Motor neuron (in vitro differentiated cells): Measurements from ENCODE around the gene REEP5. TPM values are rescaled to one million over a fixed set of nuclear protein-coding genes. Genes with fewer than 3 reads are reported as not detected.
A peak's percentile ranks its signal among the peaks of the same experiment; 100 is the strongest.

Experiments
- ATAC-seq, 8 experiments: fragments of 200-7000 bp; cut with Tn5 transposase; replicated peaks in 6 of 8; 2 replicates each; pipeline ENCODE4 v1.8.0; 2021; ENCODE audit warnings: mild to moderate bottlenecking in 8 of 8, moderate library complexity in 8 of 8
- H3K27ac ChIP-seq, 2 donors: fragments of 250-450 bp; sonication (Bioruptor Pico); 2 replicates each; pipeline ENCODE4 v1.9.0; 2021; ENCODE audit warnings: antibody characterized with exemption in 2 of 2, mild to moderate bottlenecking in 2 of 2, moderate library complexity in 1 of 2
- H3K4me1 ChIP-seq, 2 donors: fragments of 250-450 bp; sonication (Bioruptor Pico); replicated peaks in 1 of 2; 2 replicates each; pipeline ENCODE4 v1.6.1; 2021; ENCODE audit warnings: antibody characterized with exemption in 2 of 2, mild to moderate bottlenecking in 2 of 2, moderate library complexity in 1 of 2
- H3K4me3 ChIP-seq, 5 donors: fragments of 250-450 bp; sonication (Bioruptor Pico); 2 replicates each; pipeline ENCODE4 v1.9.0; 2021; ENCODE audit warnings: antibody characterized with exemption in 5 of 5, mild to moderate bottlenecking in 5 of 5, moderate library complexity in 4 of 5
- WGBS, 10 experiments: fragments of 450-650 bp; shearing (Covaris generic); methylation state at CpG; one replicate each; pipeline ENCODE4 v1.0.0; 2022; 5-methylcytosine and 5-hydroxymethylcytosine counted together
- in situ Hi-C, 9 experiments: fragments of 400-800 bp; cut with MboI; loops; one replicate each; pipeline ENCODE4 v1.15.0; 2021; ENCODE audit warnings: low sequenced_read_pairs in 9 of 9, low pct_unique_long_range_greater_than_20kb in 2 of 9; ENCODE audit not compliant: unreplicated experiment in 9 of 9
- total RNA-seq, 8 experiments: library from RNA; unstranded; fragments of 300-600 nt; gene quantifications; 2 replicates each; pipeline versions ENCODE4 v1.2.3 to v1.2.4, GENCODE V29; 2022

Gene REEP5
- total RNA-seq, 8 experiments from 2014 or later, result 36.6 to 121 (median 46.7) TPM

- Histone ChIP-seq H3K4me3 (no peak overlapping the region), H3K4me1 (peaks cover 0 to 10% of the 10 kb centered on the region in 2 donors), H3K27ac (no peak overlapping the region)
- no peak for ATAC-seq
- in situ Hi-C loops, result no loop called here
- 87 to 98% (median 94%) methylated on average over 3 to 6 of the region's 6 CpGs; no CpG with 5 or more reads in 5 of the 10 experiments for WGBS, 10 experiments
Observed at GRCh38 chr5:112923988-112924387, 2.0 kb upstream of the REEP5 start.

GRCh38 chr5:112923148-112923917 is 1.3 kb upstream of the REEP5 start:
- no peak for ATAC-seq
- Histone ChIP-seq H3K4me1 (peaks cover 0 to 10% of the 10 kb centered on the region in 2 donors), H3K4me3 (no peak overlapping the region), H3K27ac (no peak overlapping the region)
- in situ Hi-C loops, result no loop called here
- 0 to 100% (median 75%) methylated on average over 1 to 5 of the region's 6 CpGs for WGBS, 10 experiments

GRCh38 chr5:112921026-112921832 is 798 bp downstream of the REEP5 start:
- Histone ChIP-seq H3K4me1 (peaks cover 0 to 10% of the 10 kb centered on the region in 2 donors), H3K4me3 (peak overlapping the region; percentile 79 to 95 (median 88)), H3K27ac (peak overlapping the region; percentile 87 to 90)
- in situ Hi-C loops, result no loop called here
- peak; percentile 51 to 83 (median 77) for ATAC-seq
- 0 to 5% (median 2%) methylated on average over 2 to 10 of the region's 68 CpGs; no CpG with 5 or more reads in 5 of the 10 experiments for WGBS, 10 experiments

GRCh38 chr5:112919972-112920371 is 2.1 kb downstream of the REEP5 start:
- in situ Hi-C loops, result no loop called here
- Histone ChIP-seq H3K4me1 (peaks cover 0 to 10% of the 10 kb centered on the region in 2 donors), H3K27ac (no peak overlapping the region), H3K4me3 (peak overlapping the region in 1 of 5 donors; percentile 88)
- 74 to 100% (median 100%) methylated on average over 1 to 6 of the region's 6 CpGs; no CpG with 5 or more reads in 2 of the 10 experiments for WGBS, 10 experiments
- ATAC-seq, result no peak

DNA sequence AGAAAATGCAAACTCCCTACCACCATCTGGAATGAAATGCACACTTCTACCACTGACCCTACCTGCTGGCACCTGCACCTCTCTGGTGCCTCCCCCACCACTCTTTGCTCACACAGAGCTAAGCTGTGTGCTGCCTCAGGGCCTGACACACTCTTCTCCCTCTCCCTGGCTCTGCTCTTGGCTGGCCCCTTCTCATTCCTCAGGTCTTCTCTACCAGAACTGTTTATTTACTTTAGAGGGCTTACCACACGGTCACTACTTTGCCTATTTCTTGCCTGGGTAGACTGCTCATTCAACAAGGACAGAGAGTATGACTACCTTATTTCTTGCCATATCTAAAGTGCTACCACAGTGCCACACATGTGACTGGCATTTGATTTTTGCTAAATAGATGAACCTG is 3.3 kb downstream of the REEP5 start:
- no peak for ATAC-seq
- Histone ChIP-seq H3K4me1 (peaks cover 0 to 10% of the 10 kb centered on the region in 2 donors), H3K4me3 (no peak overlapping the region), H3K27ac (no peak overlapping the region)
- in situ Hi-C loops, result no loop called here
- WGBS, 10 experiments, result 33 to 88% (median 86%) methylated on average over 1 of the region's 1 CpG; no CpG with 5 or more reads in 5 of the 10 experiments

DNA sequence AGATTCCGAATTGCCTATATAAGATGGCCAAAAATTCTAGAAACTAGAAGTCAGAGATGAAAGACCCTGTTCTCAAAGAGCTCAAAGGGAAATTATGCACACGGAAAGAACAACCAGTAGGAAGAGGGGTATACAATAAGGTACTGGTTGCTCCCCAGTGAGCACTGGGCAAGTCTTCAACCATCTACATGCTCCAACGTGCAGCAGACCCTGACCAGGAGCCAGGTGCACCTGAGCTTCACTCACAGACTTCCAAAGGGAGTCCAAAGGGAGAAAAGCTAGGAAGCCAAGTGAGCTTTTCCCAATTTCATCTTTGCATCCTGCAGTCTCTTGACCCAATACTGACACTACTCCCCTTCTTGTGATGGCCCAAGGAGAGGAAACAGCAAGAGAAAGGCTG is 3.9 kb downstream of the REEP5 start:
- peaks cover 0 to 10% of the 10 kb centered on the region in 2 donors for H3K4me1 ChIP-seq
- H3K4me3 ChIP-seq, result no peak overlapping the region
- no peak for ATAC-seq
- WGBS, 10 experiments, result 70 to 100% (median 92%) methylated on average over 1 to 3 of the region's 3 CpGs; no CpG with 5 or more reads in 2 of the 10 experiments
- in situ Hi-C loops, result no loop called here
- no peak overlapping the region for H3K27ac ChIP-seq

DNA sequence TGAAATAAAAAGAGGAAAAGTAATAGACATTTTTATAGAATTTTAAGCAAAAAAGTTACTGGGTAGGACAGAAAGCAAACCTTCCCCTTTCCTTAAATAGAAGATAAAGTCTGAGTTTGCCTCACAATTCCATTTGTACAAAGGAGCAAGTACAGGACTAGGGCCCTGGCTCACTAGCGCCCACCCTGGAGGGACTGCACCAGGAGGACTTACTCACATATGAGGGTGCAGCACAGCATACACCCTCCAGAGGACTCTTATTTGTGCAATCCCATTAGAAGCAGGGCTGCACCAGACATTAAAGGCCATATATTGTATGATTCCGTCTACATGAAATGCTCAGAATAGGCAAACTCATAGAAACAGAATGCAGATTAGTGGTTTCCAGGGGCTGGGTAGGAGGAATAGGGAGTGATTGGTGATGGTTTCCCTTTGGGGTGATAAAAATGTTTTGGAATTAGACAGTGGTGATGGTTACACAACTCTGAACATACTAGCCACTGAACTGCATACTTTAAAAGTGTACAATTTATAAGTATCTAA is 4.5 kb downstream of the REEP5 start:
- no peak overlapping the region for H3K27ac ChIP-seq
- WGBS, 10 experiments, result 29 to 100% (median 81%) methylated on average over 1 to 2 of the region's 2 CpGs; no CpG with 5 or more reads in 3 of the 10 experiments
- in situ Hi-C loops, result no loop called here
- peaks cover 0 to 10% of the 10 kb centered on the region in 2 donors for H3K4me1 ChIP-seq
- peak in 1 of 8 experiments; percentile 19 for ATAC-seq
- no peak overlapping the region for H3K4me3 ChIP-seq

DNA sequence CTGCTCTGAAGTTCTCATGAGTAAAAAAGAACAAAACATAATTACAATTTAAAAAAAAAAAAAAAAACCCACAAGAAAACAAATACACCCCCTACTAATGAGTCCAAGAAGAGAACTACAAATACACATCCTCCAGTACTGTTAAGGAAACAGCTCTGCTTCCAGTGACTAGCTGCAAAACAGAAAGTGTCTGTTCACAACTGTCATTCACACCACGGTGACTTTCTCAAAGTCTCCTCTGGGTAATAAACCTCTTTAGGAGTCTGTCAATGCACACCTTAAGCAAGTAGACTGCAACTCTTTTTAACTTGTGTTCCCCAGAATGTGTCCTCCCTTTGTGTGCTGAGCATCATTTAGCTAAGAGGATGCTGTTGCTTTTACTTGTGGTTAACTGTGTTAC is 6.2 kb downstream of the REEP5 start:
- in situ Hi-C loops, result no loop called here
- peaks cover 6 to 19% of the 10 kb centered on the region in 2 donors for H3K4me1 ChIP-seq
- no peak overlapping the region for H3K4me3 ChIP-seq
- no peak for ATAC-seq
- no peak overlapping the region for H3K27ac ChIP-seq
- 0 to 100% (median 29%) methylated on average over 1 of the region's 1 CpG; no CpG with 5 or more reads in 3 of the 10 experiments for WGBS, 10 experiments

DNA sequence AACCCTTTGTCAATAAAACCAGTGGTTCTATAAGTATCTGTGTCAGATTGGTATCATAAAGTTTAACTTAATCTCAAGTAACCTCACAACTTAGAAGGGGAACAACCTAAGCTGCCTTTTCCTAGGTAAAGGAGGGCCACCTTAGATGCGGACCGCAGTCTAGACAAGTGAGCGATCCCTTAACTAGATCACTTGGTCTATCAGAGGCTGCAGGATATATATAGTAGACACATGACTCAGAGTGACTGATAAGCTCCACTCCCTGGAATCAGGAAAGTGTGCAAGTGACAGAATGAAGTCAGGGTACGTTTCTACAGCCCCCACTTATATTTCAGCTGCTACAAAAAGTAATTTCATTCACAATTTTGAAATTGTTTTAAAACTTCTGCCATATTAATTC is 7.4 kb downstream of the REEP5 start:
- Histone ChIP-seq H3K4me1 (peaks cover 7 to 15% of the 10 kb centered on the region in 2 donors), H3K27ac (no peak overlapping the region), H3K4me3 (no peak overlapping the region)
- peak in 1 of 8 experiments; percentile 20 for ATAC-seq
- 79 to 100% (median 98%) methylated on average over 1 to 4 of the region's 4 CpGs; no CpG with 5 or more reads in 1 of the 10 experiments for WGBS, 10 experiments
- in situ Hi-C loops, result no loop called here

GRCh38 chr5:112910529-112910928 is 11.5 kb downstream of the REEP5 start:
- in situ Hi-C loops, result no loop called here
- Histone ChIP-seq H3K4me3 (no peak overlapping the region), H3K4me1 (peaks cover 7 to 15% of the 10 kb centered on the region in 2 donors), H3K27ac (no peak overlapping the region)
- peak in 4 of 8 experiments; percentile 33 to 78 (median 50) for ATAC-seq
- 14 to 60% (median 20%) methylated on average over 1 of the region's 1 CpG; no CpG with 5 or more reads in 7 of the 10 experiments for WGBS, 10 experiments

GRCh38 chr5:112908854-112909253 is 13.2 kb downstream of the REEP5 start:
- no peak overlapping the region for H3K27ac ChIP-seq
- no peak overlapping the region for H3K4me3 ChIP-seq
- in situ Hi-C loops, result no loop called here
- no peak for ATAC-seq
- peaks cover 7 to 15% of the 10 kb centered on the region in 2 donors for H3K4me1 ChIP-seq

- no peak overlapping the region for H3K4me3 ChIP-seq
- in situ Hi-C loops, result no loop called here
- H3K27ac ChIP-seq, result no peak overlapping the region
- peaks cover 7 to 15% of the 10 kb centered on the region in 2 donors for H3K4me1 ChIP-seq
- WGBS, 10 experiments, result 13 to 100% (median 88%) methylated on average over 1 to 4 of the region's 4 CpGs; no CpG with 5 or more reads in 1 of the 10 experiments
- peak in 6 of 8 experiments; percentile 25 to 92 (median 50) for ATAC-seq
Observed at GRCh38 chr5:112907166-112907631, 14.8 kb downstream of the REEP5 start.

- Histone ChIP-seq H3K27ac (no peak overlapping the region), H3K4me3 (no peak overlapping the region), H3K4me1 (peaks cover 7 to 14% of the 10 kb centered on the region in 2 donors)
- WGBS, 10 experiments, result 74 to 100% (median 88%) methylated on average over 1 to 3 of the region's 3 CpGs; no CpG with 5 or more reads in 2 of the 10 experiments
- in situ Hi-C loops, result no loop called here
- no peak for ATAC-seq
Observed at GRCh38 chr5:112906637-112907036, 15.4 kb downstream of the REEP5 start.
